ENCODE results near the gene TEX28.
"Not testable (repeated sequence)": the region's sequence is repeated elsewhere in the genome, so short reads cannot be mapped to it uniquely, and the experiment has no call there.

The TEX28 gene

GRCh38 chrX:154310616-154311536 is 16.0 kb upstream of the TEX28 start:
- DNase-seq, result no peak

- DNase-seq, result no peak
Observed at GRCh38 chrX:154309041-154309775, 14.3 kb upstream of the TEX28 start.

- no peak for DNase-seq
Observed at GRCh38 chrX:154308108-154308946, 13.4 kb upstream of the TEX28 start.

GRCh38 chrX:154307202-154307601 is 12.3 kb upstream of the TEX28 start:
- DNase-seq, result no peak

GRCh38 chrX:154305541-154306205 is 10.7 kb upstream of the TEX28 start:
- DNase-seq, result no peak

GRCh38 chrX:154304846-154305245 is 9.9 kb upstream of the TEX28 start:
- DNase-seq, result no peak

GRCh38 chrX:154303476-154303875 is 8.6 kb upstream of the TEX28 start:
- no peak for DNase-seq

GRCh38 chrX:154302998-154303397 is 8.1 kb upstream of the TEX28 start:
- not testable (repeated sequence) for DNase-seq

GRCh38 chrX:154300816-154301215 is 5.9 kb upstream of the TEX28 start:
- DNase-seq, result no peak

GRCh38 chrX:154298312-154298711 is 3.4 kb upstream of the TEX28 start:
- no peak for DNase-seq

- no peak for DNase-seq
Observed at GRCh38 chrX:154296731-154297130, 1.8 kb upstream of the TEX28 start.

- DNase-seq, result no peak
Observed at GRCh38 chrX:154295664-154296310, 863 bp upstream of the TEX28 start, which contains the start of gene TKTL1. TSS of gene TKTL1 (plus strand) at chrX:154295795. CDS start at chrX:154295860, 65 bp downstream.

GRCh38 chrX:154286406-154286805 is 8.5 kb downstream of the TEX28 start:
- DNase-seq, result not testable (repeated sequence)

- not testable (repeated sequence) for DNase-seq
Observed at GRCh38 chrX:154284489-154285338, 10.2 kb downstream of the TEX28 start.

GRCh38 chrX:154269245-154269644 is 25.7 kb downstream of the TEX28 start:
- DNase-seq, result not testable (repeated sequence)

GRCh38 chrX:154263072-154263471 is 31.9 kb downstream of the TEX28 start:
- DNase-seq, result not testable (repeated sequence)

GRCh38 chrX:154258711-154259110 is 36.2 kb downstream of the TEX28 start:
- DNase-seq, result not testable (repeated sequence)

GRCh38 chrX:154257282-154257681 is 37.6 kb downstream of the TEX28 start, which contains the start of gene OPN1MW3:
TSS of gene OPN1MW3 (plus strand) at chrX:154257582. CDS start at chrX:154257620, 38 bp downstream.
- DNase-seq, result not testable (repeated sequence)

- not testable (repeated sequence) for DNase-seq
Observed at GRCh38 chrX:154248076-154248475, 46.8 kb downstream of the TEX28 start.
